Activated naive CD4-positive, alpha-beta T cell (primary cell): ENCODE measurements around the gene PAOX.

Experiments
- DNase-seq, 4 experiments: peaks; one replicate each; lab custom pipeline; 2025; lab: John Stamatoyannopoulos, UW

The PAOX gene

GRCh38 chr10:133379152-133379800 is at the start of gene PAOX:
Gene PAOX, plus strand, starts transcription at chr10:133379262. Its CDS starts 55 bp downstream, at chr10:133379317.
- peak in 1 of 4 experiments; percentile 49 for DNase-seq

DNA sequence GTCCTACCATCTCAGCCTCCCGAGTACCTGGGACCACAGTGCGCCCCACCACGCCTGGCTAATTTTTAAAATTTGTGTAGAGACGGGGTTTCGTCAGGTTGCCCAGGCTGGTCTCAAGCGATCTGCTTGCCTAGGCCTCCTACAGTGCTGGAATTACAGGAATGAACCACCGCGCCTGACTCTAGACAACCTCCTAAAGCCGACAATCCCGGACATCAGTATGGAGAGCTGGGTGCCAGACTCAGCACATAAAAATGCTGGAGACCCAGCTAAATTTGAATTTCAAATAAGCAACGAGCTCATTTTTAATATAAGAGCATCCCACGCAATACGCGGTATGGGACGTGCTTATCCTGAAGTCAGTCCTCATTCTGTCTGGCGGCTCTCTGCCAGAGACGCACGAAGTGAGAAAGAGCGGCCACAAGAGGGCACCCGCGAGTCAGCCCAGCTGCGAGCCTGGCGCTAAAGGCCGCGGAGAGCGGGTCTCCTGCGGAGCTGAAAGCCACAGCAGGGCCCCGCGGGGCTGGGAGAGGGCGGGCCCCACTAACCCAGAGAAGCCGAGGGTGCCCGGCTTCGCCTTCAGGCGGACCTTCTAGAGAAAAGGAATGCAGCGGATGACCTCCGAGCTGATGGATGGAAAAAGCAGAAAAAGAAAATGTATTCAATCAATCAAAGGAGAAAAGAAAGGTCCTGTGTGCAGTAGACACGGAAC is 49.4 kb upstream of the PAOX start:
- peak; percentile 74 to 87 (median 84) for DNase-seq

- DNase-seq: no peak
These were observed 45.9 kb upstream of the PAOX start for GRCh38 chr10:133332936-133333699.

DNA sequence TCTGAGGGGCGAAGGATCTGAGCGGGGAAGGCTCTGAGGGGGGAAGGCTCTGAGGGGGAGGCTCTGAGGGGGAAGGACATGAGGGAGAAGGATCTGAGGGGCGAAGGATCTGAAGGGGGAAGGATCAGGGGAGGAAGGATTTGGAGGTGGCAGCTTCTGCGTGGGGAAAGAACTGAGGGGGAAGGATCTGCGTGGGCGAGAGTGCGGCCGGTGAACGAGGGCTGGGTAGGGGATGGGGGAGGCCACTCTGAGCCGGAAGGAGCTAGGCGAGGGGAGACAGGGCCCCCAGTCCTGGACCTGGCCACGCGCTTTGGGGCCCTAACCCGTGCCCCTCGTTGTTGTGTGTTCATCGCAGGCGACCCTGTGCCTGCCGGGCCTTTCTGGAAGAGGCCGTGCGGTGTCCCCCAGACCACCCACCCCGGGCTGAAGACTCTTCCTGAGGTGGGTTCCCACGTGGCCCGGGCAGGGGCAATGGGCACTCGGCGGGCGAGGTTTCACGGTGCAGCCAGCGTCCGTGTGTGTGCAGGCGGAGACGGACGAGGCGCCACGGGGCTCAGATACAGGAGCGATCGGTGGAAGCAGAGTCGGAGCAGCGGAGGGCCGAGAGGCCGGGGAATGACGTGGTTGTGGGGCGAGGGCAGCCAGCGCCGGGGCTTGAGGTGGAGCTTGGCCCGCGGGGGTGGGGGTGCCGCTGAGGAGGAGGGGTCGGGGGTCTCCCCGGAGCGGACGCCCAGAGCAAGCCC is 44.4 kb upstream of the PAOX start:
- DNase-seq: no peak

DNA sequence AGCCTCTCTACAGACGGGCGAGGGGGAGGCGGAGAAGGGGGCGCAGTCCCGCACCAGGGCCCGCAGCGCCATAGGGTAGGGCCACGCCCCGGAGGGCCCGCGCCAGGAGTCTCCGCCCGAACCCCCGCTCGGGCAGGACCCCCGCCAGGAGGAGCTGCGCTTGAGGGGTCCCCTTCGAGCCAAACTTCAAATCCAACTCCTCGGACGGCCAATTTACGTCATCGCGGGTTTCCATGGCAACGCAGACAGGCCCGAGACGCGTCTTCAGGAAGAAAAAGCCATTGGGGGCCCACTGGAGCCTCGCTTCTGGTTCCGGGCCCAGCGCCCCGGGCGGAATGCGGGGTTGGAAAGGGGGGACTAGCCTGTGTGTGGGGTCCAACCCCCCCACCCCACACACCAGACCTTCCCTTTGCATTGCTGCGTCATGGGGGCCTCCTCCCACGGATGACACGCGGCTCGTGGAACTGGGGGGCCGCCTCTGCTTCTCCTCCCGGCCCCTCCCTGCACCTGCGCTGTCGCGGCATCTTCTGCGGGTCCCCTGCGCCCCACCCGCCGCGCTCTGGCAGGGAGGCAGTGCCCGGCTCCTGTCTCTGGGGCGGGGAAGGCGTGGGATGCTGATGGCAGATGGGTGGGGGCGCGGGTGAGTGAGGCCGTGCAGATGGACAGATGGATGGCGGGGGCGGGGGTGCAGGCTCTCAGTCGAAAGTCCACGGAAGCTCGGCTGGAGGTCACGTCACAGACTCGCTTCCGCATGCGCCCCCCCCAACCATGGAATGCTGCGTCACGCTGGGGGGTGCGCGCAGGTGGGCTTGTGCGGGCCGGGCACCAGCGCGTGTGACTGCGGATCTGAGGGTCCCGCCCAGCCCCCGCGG is 43.6 kb upstream of the PAOX start:
- DNase-seq: peak in 3 of 4 experiments; percentile 41 to 73 (median 68)

DNA sequence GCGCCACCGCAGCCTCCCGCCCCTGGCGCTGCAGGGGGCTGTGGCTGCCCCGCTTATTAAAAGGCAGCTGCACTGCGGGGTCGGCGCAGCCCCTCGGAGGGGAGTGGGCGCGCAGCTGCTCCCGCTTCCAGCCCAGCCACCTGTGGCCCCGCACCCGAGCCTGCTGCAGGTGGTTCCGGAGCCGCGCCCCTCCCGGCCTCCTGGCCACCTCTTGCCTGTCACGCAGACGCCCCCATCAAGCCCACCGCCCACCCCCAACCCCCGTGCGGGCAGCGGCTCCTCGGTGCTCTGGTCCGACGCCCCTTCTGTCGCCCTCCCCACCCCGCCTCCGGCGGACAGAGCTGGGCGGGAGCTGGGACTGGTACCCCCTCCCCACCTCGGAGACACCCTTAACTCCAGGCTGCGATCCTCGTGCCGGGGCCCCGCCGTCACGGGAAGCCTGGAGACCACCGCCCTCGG is 42.9 kb upstream of the PAOX start:
- no peak for DNase-seq

DNA sequence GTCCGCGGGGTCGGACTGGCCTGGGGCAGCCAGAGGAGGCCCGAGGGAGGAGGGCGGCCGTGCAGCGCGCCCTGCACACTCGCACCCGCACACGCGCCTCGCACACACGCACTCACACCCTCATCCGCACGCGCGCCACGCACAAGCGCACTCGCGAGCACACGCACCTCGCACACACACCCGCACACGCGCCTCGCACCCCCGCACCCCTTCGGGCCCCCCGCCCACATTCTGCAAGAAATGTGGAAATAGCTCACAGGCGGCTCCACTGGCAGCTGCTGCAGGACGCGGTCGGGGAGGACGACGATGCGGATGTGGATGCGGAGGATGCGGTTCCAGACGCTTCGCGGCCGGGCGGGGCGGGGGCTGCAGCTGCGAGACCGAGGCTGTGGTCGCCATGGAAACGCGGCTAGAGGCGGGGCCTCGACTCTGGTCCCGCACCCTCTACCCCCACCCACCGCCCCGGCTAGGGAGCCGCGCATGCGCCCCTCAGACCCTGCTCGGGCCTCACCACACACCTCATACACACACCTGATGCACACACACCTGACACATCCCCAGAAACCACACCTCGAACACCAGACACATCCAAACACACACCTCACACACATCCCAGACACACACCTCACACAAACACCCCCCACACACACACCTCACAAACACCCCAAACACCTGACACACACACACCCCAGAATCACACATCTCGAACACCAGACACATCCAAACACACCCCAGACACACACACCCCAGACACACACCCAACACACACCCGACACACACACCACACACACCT is 42.3 kb upstream of the PAOX start, which contains the start of gene CALY:
CALY (minus strand) TSS at position 320 of the 793 bp plus-strand sequence. CDS start 7,907 bp downstream, outside the sequence.
- DNase-seq: peak; percentile 44 to 91 (median 70)

DNA sequence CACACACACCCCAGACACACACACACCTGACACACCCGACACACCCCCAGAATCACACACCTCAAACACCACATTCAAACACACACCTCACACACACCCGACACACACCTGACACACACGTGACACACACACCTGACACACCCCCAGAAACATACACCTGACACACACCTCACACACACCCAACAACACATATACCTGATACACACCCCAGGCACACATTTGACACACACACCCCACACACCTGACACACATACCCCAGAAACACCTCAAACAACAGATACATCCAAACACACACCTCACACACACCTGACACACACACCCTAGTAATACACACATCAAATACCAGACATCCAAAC is 41.7 kb upstream of the PAOX start:
- DNase-seq: no peak

GRCh38 chr10:133338080-133339071 is 40.7 kb upstream of the PAOX start:
- no peak for DNase-seq

- no peak for DNase-seq
These were observed 39.2 kb upstream of the PAOX start for GRCh38 chr10:133339708-133340380.

DNA sequence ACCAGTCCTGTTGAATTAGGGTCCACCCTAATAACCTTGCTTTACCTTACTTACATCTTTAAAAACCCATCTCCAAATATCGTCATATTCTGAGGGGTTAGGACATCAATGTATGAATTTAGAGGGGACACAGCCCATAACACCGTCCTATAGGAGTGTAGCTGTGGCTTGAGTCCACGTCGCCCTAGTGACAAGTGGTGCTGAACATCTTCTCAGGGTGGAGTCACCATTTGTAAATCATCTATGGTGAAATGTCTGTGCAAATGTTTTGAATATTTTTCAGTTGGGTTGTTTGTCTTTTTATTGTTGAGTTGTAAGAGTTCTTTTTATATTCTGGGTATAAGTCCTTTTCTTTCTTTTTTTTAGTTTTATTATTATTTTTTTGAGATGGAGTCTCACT is 37.1 kb upstream of the PAOX start:
- no peak for DNase-seq

DNA sequence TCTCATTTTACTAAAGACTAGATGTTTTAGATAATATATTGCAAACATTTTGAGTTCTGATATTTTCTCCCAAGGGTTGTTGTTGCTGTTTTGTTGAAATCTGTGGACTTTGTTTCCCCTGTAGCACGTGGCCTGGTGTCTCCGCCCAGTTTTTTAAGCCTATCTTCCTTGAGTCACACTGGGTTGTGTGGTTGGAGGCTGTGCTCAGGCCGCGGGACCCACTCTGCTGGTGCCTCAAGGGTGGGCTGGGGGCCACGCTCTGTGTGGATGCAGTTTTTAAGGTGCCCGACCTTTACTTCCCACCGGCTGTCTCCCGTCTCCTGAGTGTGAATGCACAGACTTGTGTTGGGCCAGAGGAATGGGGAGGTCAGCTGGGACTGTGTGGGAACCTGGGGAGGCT is 36.1 kb upstream of the PAOX start:
- DNase-seq: no peak

- DNase-seq: no peak
These were observed 35.5 kb upstream of the PAOX start for GRCh38 chr10:133343558-133343957.

DNA sequence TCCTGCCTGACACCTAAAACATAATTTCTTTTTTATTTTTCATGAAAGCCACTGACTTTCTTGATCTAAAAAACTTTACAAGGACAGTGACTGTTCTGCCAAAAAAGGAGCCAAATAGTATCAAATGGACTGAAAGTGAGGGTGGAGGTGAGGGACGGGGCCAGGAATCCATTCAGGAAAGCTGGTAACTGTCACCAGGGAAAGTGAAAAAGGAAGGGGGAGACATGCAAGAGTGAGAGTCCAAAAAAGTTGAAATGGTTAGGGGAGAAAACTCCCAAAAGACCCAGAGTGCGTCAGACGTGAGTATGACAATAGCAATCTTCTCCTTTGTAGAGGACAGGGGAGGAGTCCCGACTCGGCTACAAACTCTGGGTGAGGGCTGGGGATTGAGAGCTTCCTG is 34.8 kb upstream of the PAOX start:
- DNase-seq: no peak

DNA sequence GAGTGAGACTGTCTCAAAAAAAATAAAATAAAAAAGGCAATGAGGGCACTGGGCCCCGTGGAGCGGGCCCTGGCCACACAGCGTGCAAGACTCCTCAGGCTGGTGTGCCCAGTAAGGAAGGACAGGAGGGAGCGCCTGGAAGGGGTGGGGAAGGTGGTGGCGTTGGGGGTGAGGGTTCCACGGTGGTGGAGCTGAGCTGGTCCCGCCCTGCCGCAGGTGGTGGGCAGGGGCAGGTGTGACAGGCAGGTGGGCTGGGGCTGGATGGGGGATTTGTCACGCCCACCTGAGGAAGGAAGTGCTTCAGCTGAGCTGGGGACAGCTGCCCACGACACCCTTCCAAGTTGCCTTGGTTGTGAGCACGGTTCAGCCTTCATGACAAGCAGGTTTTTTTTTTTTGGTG is 32.6 kb upstream of the PAOX start:
- no peak for DNase-seq

DNA sequence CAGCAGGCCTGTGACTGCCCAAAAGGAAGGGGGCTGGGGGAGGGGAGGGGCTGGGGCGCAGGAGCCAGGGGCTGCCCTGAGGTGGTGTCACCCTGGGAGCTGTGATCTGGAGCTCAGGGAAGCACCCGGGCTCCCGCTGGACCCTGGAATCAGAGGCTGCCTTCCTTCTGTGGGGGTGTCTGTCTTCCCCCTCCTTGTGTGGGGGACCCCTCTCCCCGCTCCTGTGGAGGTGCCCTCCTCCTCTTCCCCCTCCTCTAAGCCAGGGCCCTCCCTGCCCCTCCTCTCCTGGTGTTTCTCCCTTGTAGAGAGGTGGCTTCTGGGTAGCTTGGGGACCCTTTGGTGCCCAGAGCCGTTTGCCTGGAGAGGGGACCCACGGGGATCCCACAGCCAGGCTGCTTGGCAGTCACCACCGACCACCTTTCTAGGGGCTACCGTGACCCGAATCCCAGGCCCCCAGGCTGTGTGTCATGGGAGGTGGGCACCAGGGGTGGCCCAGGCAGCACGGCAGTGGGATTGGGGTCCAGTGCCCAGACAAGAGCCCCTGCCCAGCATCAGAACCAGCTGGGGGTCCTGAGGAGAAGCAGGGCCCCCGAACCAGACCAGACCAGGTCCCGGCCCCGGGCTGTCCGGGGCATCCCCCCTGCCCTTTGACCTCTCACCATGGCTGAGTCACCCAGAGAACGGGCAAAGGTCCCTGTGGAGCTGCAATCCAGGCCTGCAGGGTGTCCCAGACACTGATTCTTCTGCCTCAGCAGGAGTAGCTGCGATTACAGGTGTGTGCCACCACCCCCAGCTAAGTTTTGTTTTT is 31.1 kb upstream of the PAOX start:
- DNase-seq: no peak

DNA sequence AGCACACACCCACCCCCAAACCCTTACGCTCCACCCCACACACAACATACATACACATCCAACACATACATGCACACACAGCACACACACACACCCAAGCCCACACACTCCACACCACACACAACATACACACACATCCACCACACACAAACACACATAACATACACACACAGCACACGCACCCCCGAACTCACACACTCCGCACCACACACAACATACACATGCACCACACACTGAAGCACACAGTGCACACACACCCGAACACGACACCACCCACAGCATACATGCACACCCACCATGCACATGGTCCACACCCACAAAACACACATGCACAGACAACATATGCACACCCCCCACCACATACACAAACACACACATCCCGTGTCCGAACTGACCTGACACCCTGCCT is 29.9 kb upstream of the PAOX start:
- no peak for DNase-seq
